H1 (cell line): ENCODE results near the gene CPT2.

Experiments used
- CBX8 ChIP-seq: fragments of 300-800, 300-1000 bp; sonication (generic); IDR thresholded peaks from 2 replicates; pipeline ENCODE4 v1.7.1; 2016; ENCODE audit warnings: low read depth, low read length, borderline replicate concordance
- EZH2 ChIP-seq: fragments of 200-600 bp; sonication (generic); IDR thresholded peaks from 2 replicates; pipeline ENCODE4 v1.7.1; 2012; ENCODE audit warnings: low read depth, mild to moderate bottlenecking, moderate library complexity, low read length, inconsistent platforms; ENCODE audit not compliant: severe bottlenecking
- HDAC2 ChIP-seq, 2 experiments: fragments of 300-600 bp in 1 of 2; sonication (generic) in 1 of 2; IDR thresholded peaks; 2 replicates each; pipeline ENCODE4 v1.6.1; 2011 to 2012; ENCODE audit warnings: low read depth in 2 of 2, low read length in 2 of 2, mild to moderate bottlenecking in 2 of 2, moderate library complexity in 2 of 2, borderline replicate concordance in 1 of 2, inconsistent platforms in 1 of 2
- POLR2AphosphoS5 ChIP-seq: IDR thresholded peaks from 2 replicates; pipeline ENCODE4 v1.6.1; 2011; ENCODE audit warnings: low read depth, low read length
- POU5F1 ChIP-seq: IDR thresholded peaks from 2 replicates; pipeline ENCODE4 v1.6.1; 2011; ENCODE audit warnings: low read depth, mild to moderate bottlenecking, low read length, moderate library complexity
- RAD21 ChIP-seq, 2 experiments: IDR thresholded peaks in 1 of 2; conservative IDR thresholded peaks in 1 of 2; 2 replicates each; pipeline ENCODE4 v1.6.1; 2011; ENCODE audit warnings: low read depth in 2 of 2, low read length in 2 of 2, improper control_type of control experiment in 1 of 2, inconsistent platforms in 1 of 2, mild to moderate bottlenecking in 1 of 2, moderate library complexity in 1 of 2
- RXRA ChIP-seq: IDR thresholded peaks from 2 replicates; pipeline ENCODE4 v1.6.1; 2011; ENCODE audit warnings: low read depth, mild to moderate bottlenecking, low read length, moderate library complexity; ENCODE audit not compliant: insufficient read depth
- TAF7 ChIP-seq: optimal IDR thresholded peaks from 2 replicates; pipeline ENCODE3; 2011; ENCODE audit warnings: low read depth, mild to moderate bottlenecking, inconsistent platforms, low read length, moderate library complexity, borderline replicate concordance
- TBP ChIP-seq: IDR thresholded peaks from 2 replicates; pipeline ENCODE4 v1.6.1; 2011; ENCODE audit warnings: low read depth, low read length, improper control_type of control experiment
- ZNF274 ChIP-seq: IDR thresholded peaks from 2 replicates; pipeline ENCODE4 v1.7.0; 2012; ENCODE audit warnings: low read length, borderline replicate concordance; ENCODE audit errors: extremely low read depth
- TF ChIP-seq, protein P1 (sequence below): IDR thresholded peaks from 2 replicates; pipeline ENCODE4 v1.6.1; 2011; ENCODE audit warnings: low read depth, mild to moderate bottlenecking, low read length; ENCODE audit not compliant: insufficient read depth
- TF ChIP-seq, protein P2 (sequence below): IDR thresholded peaks from 2 replicates; pipeline ENCODE4 v1.6.1; 2012; ENCODE audit warnings: inconsistent platforms
- TF ChIP-seq, protein P3 (sequence below), 3 experiments: IDR thresholded peaks; 1 replicate in 2 of 3; 2 replicates in 1 of 3; pipeline versions ENCODE4 v1.5.1 to v1.6.1; 2011; ENCODE audit warnings: low read length in 3 of 3, mild to moderate bottlenecking in 3 of 3, inconsistent platforms in 2 of 3, low read depth in 1 of 3, moderate library complexity in 1 of 3; ENCODE audit not compliant: insufficient read depth in 1 of 3; ENCODE audit errors: control extremely low read depth in 1 of 3
- TF ChIP-seq, protein P4 (sequence below): IDR thresholded peaks from 2 replicates; pipeline ENCODE4 v1.6.1; 2011; ENCODE audit warnings: low read length, improper control_type of control experiment

DNA sequence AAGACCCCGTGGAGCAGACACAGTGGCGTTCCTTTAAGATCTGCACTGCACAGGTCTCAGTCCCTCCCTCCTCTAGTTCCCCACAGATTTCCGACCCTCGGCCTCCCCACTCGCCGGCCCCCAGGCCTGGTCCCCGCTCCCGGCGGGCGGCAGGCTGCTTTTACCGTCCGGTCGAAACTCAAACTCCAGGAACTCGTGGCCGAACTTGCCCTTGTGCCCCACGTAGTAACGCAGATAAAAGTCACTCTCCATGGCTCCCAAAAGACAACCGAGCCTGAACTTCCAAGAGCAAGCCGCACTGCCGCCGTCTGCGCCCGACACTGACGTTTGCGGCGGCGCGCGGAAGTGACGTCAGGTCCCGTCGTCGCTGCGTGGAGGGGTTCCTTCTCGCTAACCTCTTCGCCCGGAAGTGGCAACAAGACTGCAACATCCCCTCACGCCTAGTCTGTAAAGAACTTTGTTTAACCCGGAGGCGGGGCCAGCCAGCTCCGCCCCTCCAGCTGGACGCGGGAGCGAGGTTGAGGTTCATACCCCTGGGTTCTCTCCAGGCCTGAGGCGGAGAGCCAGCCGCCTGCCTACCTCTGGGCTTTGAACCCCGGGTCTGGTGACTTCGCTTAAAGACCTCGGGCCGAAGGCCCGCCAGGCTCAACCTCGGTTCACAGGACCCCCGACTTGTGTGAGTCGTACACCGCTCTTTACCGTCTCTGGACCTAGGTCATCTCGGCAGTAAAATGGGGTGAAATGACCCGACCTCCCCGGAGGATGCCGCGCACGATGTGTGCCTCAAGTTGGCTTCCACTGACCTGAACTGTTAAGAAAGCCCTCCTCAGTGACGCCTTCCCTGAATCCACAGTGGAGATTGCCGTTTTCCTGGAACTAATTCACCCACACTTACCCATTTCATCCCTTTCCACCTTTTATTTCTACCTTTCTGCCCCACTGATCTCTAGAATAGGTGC is 41.9 kb downstream of the CPT2 start, which contains the start of gene MAGOH:
- TF ChIP-seq, protein P1, sequence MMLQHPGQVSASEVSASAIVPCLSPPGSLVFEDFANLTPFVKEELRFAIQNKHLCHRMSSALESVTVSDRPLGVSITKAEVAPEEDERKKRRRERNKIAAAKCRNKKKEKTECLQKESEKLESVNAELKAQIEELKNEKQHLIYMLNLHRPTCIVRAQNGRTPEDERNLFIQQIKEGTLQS, result peak; percentile 93
- no peak; a peak in 1 of 4 replicates for TF ChIP-seq HDAC2 (IDR thresholded peaks at IDR 0.05; ENCODE audit: borderline replicate concordance in 1 of 2, low read depth in 2 of 2, low read length in 2 of 2)
- TF ChIP-seq, protein P2, sequence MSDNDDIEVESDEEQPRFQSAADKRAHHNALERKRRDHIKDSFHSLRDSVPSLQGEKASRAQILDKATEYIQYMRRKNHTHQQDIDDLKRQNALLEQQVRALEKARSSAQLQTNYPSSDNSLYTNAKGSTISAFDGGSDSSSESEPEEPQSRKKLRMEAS, result peak; percentile 61
- TF ChIP-seq EZH2, result no peak
- TF ChIP-seq TAF7, result peak; percentile 77
- no peak for TF ChIP-seq POU5F1
- TF ChIP-seq ZNF274, result no peak
- no peak for TF ChIP-seq CBX8
- TF ChIP-seq, protein P3, sequence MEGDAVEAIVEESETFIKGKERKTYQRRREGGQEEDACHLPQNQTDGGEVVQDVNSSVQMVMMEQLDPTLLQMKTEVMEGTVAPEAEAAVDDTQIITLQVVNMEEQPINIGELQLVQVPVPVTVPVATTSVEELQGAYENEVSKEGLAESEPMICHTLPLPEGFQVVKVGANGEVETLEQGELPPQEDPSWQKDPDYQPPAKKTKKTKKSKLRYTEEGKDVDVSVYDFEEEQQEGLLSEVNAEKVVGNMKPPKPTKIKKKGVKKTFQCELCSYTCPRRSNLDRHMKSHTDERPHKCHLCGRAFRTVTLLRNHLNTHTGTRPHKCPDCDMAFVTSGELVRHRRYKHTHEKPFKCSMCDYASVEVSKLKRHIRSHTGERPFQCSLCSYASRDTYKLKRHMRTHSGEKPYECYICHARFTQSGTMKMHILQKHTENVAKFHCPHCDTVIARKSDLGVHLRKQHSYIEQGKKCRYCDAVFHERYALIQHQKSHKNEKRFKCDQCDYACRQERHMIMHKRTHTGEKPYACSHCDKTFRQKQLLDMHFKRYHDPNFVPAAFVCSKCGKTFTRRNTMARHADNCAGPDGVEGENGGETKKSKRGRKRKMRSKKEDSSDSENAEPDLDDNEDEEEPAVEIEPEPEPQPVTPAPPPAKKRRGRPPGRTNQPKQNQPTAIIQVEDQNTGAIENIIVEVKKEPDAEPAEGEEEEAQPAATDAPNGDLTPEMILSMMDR (IDR thresholded peaks at IDR 0.05; ENCODE audit: control extremely low read depth in 1 of 3, insufficient read depth in 1 of 3, low read depth in 1 of 3, low read length in 3 of 3), result no peak
- TF ChIP-seq POLR2AphosphoS5, result peak; percentile 89
- TF ChIP-seq TBP, result peak; percentile 84; the same call in 1 of the 2 replicates
- no peak for TF ChIP-seq RXRA
- TF ChIP-seq RAD21 (IDR thresholded peaks at IDR 0.05 in 1 of 2, conservative IDR thresholded peaks at IDR 0.05 in 1 of 2; ENCODE audit: low read depth in 2 of 2, low read length in 2 of 2), result no peak
- TF ChIP-seq, protein P4, sequence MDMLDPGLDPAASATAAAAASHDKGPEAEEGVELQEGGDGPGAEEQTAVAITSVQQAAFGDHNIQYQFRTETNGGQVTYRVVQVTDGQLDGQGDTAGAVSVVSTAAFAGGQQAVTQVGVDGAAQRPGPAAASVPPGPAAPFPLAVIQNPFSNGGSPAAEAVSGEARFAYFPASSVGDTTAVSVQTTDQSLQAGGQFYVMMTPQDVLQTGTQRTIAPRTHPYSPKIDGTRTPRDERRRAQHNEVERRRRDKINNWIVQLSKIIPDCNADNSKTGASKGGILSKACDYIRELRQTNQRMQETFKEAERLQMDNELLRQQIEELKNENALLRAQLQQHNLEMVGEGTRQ, result no peak
